Measurements from ENCODE around the gene OVOL1.

DNA sequence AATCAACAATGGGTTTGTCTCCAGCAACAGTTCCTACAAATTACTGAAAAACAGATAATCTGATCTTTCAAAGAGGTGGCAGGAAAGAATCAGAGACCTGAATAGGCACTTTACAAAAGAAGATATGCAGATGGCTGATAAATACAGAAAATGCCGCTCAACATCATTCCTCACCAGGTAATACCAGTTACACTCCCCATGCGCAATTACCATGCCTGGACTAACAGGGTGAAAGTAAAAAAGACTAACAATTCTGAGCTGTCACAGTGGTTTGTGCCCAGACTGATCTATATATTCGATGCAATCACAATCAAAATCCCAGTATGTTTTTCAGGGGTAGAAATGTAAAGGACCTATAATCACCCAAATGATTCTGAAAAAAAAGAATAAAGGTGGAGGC, 56.9 kb downstream of the OVOL1 start:
- TF ChIP-seq BACH2 (CRISPR knock-in tag; IDR thresholded peaks at IDR 0.05; ENCODE audit: borderline replicate concordance) = no peak
- TF ChIP-seq ESRRG (CRISPR knock-in tag; IDR thresholded peaks at IDR 0.05) = no peak
- TF ChIP-seq ZNF565 (CRISPR knock-in tag; conservative IDR thresholded peaks at IDR 0.05; ENCODE audit: low read depth) = no peak
- TF ChIP-seq, protein P1, sequence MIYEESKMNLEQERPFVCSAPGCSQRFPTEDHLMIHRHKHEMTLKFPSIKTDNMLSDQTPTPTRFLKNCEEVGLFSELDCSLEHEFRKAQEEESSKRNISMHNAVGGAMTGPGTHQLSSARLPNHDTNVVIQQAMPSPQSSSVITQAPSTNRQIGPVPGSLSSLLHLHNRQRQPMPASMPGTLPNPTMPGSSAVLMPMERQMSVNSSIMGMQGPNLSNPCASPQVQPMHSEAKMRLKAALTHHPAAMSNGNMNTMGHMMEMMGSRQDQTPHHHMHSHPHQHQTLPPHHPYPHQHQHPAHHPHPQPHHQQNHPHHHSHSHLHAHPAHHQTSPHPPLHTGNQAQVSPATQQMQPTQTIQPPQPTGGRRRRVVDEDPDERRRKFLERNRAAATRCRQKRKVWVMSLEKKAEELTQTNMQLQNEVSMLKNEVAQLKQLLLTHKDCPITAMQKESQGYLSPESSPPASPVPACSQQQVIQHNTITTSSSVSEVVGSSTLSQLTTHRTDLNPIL (CRISPR knock-in tag; IDR thresholded peaks at IDR 0.05; ENCODE audit: low read depth) = no peak
- TF ChIP-seq ZFP3 (CRISPR knock-in tag; IDR thresholded peaks at IDR 0.05) = no peak
- TF ChIP-seq, protein P2, sequence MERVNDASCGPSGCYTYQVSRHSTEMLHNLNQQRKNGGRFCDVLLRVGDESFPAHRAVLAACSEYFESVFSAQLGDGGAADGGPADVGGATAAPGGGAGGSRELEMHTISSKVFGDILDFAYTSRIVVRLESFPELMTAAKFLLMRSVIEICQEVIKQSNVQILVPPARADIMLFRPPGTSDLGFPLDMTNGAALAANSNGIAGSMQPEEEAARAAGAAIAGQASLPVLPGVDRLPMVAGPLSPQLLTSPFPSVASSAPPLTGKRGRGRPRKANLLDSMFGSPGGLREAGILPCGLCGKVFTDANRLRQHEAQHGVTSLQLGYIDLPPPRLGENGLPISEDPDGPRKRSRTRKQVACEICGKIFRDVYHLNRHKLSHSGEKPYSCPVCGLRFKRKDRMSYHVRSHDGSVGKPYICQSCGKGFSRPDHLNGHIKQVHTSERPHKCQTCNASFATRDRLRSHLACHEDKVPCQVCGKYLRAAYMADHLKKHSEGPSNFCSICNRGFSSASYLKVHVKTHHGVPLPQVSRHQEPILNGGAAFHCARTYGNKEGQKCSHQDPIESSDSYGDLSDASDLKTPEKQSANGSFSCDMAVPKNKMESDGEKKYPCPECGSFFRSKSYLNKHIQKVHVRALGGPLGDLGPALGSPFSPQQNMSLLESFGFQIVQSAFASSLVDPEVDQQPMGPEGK (CRISPR knock-in tag; IDR thresholded peaks at IDR 0.05; ENCODE audit: borderline replicate concordance) = no peak
- TF ChIP-seq ISL1 (CRISPR knock-in tag; IDR thresholded peaks at IDR 0.05) = no peak
- no peak for TF ChIP-seq ARNTL (CRISPR knock-in tag; IDR thresholded peaks at IDR 0.05; ENCODE audit: borderline replicate concordance, low read depth)
